HG03342 (cell line): ENCODE measurements around the gene ACOX3.

ENCODE experiments used
- ATAC-seq: cut with Tn5 transposase; IDR thresholded peaks from one replicate; pipeline ENCODE4 v1.9.1; 2021; ENCODE audit warnings: mild to moderate bottlenecking, moderate library complexity; ENCODE audit not compliant: unreplicated experiment

Gene ACOX3

GRCh38 chr4:8468746-8469535 lies 28.4 kb upstream of the ACOX3 start:
- ATAC-seq = peak; percentile 78

- no peak for ATAC-seq
Observed at GRCh38 chr4:8467016-8467415, 26.5 kb upstream of the ACOX3 start.

- no peak for ATAC-seq
Observed at GRCh38 chr4:8465615-8466611, 25.4 kb upstream of the ACOX3 start.

DNA sequence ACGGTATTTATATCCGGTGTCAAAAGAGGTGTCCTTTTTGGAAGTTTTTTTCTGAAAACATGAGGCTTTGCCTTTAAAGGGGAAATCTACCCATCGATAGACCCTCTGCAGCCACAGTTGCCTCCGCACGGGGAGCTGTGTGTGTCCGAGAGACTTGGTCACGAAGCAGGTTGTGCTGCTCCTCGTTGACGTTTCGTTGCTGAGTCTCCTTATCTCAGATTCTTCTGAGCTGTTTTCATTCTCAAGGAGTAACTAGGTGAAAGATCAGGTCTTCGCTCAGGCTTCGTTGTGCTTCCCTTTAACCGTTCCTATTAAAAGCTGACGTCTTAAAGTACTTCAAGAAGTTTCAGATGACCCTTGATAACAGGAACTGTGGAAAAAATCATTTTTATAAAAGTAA lies 23.9 kb upstream of the ACOX3 start:
- no peak for ATAC-seq

- ATAC-seq = no peak
Observed at GRCh38 chr4:8463811-8464210, 23.3 kb upstream of the ACOX3 start.

GRCh38 chr4:8461616-8462015 lies 21.1 kb upstream of the ACOX3 start:
- no peak for ATAC-seq

- no peak for ATAC-seq
Observed at GRCh38 chr4:8461086-8461485, 20.6 kb upstream of the ACOX3 start.

DNA sequence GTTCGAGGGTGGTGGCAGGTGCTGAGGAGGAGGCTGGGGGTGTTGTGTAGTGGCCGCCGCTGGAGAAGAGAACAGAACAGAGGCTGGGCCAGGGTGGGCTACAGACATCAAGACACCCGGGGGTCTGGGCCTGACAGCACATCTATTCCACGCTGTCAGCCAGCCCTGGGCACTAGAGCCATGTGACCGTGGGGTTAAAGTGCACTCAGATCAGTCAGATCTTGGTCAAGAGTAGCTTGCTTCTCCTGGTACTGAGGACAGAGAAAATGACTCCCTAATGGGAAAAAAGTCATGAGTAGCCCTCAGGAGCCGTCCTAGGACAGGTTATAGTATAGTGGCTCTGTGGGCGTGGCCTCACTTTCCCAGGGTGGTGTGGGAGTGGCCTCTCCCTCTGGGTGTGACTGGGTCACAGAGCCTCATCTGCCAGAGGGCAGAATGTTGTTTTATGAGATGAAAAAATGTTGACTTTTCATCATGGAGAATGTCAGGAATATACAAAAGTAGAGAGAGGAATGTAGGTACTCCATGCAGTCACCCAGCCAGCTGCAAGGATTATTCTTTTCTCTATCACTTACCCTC lies 19.4 kb upstream of the ACOX3 start:
- no peak for ATAC-seq

GRCh38 chr4:8457646-8458252 lies 17.2 kb upstream of the ACOX3 start:
- no peak for ATAC-seq

- ATAC-seq = no peak
Observed at GRCh38 chr4:8453957-8454356, 13.4 kb upstream of the ACOX3 start.

- ATAC-seq = no peak
Observed at GRCh38 chr4:8451440-8452182, 11.1 kb upstream of the ACOX3 start.

DNA sequence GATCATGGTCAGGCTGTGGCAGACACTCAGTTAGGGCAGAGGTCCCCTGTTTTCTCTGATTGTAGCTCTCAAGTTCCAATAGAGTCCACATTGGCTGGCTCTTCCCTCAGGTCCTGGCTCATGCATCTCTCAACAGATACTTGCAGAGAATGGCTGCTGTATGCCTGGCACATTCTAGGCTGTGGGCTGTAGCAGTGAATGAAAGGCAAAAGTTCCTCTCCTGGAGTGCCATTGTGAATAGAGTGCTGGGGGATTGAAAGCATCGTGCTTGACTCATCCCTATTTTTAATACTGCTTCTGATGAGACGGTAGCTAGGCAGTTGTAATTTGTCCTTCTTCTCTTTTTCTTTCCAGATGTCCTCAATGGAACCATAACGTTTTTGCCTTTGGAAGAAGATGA lies 5.6 kb upstream of the ACOX3 start:
- ATAC-seq = no peak

DNA sequence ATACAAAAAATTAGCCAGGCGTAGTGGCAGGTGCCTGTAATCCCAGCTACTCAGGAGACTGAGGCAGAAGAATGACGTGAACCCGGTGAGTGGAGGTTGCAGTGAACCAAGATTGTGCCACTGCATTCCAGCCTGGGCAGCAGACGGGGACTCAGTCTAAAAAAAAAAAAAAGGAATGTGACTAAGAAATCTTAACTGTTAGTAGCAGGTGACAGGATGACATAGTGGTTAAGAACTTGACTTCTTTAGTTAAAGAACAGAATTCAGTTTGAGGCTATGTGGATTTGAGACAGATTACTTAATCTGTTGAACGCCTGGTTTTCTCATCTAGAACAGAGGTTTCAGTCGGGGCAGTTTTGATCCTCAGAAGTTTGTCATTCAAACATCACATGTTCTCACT lies 3.3 kb upstream of the ACOX3 start:
- no peak for ATAC-seq

DNA sequence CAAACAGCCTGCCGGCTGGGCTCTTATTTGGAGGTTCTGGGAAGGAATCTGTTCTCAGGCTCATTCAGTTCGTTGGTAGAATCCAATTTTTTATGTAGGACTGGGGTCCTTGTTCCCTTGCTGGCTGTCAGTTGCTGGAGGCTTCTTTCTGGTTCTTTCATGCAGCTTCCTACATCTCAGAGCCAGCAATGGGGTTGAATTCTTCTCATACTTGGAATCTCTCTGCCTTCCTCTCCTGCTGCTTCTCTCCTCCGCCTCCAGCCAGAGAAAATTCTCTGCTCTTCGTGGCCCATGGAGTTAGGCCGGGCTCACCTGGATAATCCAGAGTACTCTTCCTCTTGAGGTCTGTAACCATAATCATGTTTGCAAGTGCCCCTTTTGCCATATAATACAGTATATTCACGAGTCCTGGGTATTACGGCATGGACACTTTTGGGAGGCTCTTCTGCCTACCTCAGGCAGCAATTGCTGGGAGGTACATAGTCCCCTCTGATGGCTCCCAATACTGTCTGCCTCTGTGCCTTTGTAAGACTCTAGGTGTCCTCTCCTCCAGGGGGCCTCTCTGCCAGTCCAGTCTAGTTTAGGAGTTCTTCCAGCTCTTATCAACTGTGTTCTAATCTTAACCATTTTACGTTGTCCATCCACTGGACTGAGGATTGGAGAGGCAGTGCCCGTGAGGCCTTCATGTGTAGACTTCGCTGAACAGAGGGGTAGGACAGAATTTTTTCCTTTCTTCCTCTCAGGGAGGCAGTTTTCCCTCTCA lies 2.3 kb upstream of the ACOX3 start:
- ATAC-seq = no peak

DNA sequence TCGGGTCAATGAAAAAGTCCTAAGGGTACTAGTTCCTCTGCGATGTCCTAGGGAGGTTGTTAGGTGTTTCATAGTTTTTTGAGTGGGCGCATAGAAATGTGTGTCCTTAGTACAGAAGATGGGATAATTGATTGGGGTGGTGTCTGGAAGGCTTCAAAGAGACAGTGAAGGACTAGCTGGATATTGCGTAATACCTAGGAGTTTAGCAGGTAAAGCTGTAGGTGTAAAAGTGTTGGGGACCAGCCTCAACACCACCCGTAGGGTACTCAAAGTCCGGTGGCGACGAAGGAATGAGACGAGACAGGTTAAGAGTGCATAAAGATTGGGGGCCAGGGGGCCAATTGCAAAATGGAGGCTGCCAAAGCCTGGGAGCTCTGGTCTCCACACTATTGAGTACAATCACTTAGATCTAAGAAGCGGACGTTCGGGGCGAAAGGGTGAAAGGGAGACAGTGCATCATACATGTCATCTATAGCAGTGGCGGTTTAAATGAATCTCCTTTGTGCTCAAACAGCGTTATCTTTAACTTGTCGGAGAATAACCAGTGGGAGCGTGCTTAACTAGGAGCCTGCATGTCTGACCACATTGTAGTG lies 1.1 kb upstream of the ACOX3 start:
- no peak for ATAC-seq

- peak; percentile 35 for ATAC-seq
Observed at GRCh38 chr4:8439914-8440491, 520 bp downstream of the ACOX3 start.

- no peak for ATAC-seq
Observed at GRCh38 chr4:8439168-8439567, 1.4 kb downstream of the ACOX3 start.

GRCh38 chr4:8438743-8439142 lies 1.8 kb downstream of the ACOX3 start:
- no peak for ATAC-seq

DNA sequence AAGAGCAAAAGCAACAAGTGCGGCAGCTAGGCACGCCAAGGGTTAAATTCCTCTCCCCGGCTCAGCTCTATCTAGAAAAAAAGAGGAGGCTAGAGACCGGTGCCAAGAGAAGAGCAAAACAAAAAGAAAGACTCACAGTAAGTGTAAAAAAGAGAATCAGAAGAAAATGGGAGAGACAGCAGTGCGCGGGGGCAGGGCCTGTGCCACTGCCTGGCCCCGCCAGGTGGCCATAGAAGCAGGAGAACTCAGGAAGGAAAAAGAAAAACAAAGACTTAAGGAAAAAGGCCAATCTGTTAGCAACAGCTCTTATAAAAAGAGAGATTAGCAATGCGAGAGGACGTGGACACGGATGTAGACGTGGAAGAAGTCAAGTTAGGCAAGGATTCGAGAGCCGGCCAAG lies 3.2 kb downstream of the ACOX3 start:
- no peak for ATAC-seq
